ENCODE results near the gene MBD3.

- TF ChIP-seq POLR2A (IDR thresholded peaks at IDR 0.05; ENCODE audit: low read depth, low read length) (no peak), POLR2AphosphoS5 (IDR thresholded peaks at IDR 0.05; ENCODE audit: low read depth, low read length) (no peak), TAF1 (IDR thresholded peaks at IDR 0.05; ENCODE audit: borderline replicate concordance, low read depth, low read length) (no peak)
Observed at GRCh38 chr19:1629256-1629808, 36.7 kb upstream of the MBD3 start.

Measured in GM12892 (cell line).